ENCODE measurements around the gene UBE2L3.
"Not testable (repeated sequence)": the region's sequence is repeated elsewhere in the genome, so short reads cannot be mapped to it uniquely, and the experiment has no call there.

The UBE2L3 gene

GRCh38 chr22:21549558-21549957, 18.0 kb upstream of the UBE2L3 start:
- H3K4me2 ChIP-seq (ENCODE audit: insufficient read depth, low read length); H3K79me2 ChIP-seq (ENCODE audit: insufficient read depth, low read length); H3K27me3 ChIP-seq (ENCODE audit: insufficient read depth, low read length, poor library complexity); H3K9ac ChIP-seq (ENCODE audit: low read depth, low read length); DNase-seq; H3K27ac ChIP-seq (ENCODE audit: low read length); H4K20me1 ChIP-seq (ENCODE audit: insufficient read depth, low read length); H3K36me3 ChIP-seq (ENCODE audit: insufficient read depth, low read length); H2AFZ ChIP-seq (ENCODE audit: low read depth, low read length); H3K9me3 ChIP-seq (ENCODE audit: insufficient read depth, low read length, severe bottlenecking); H3K4me1 ChIP-seq (ENCODE audit: insufficient read depth, low read length); H3K4me3 ChIP-seq (ENCODE audit: low read depth in 1 of 2, low read length in 2 of 2): not testable (repeated sequence)
- ATAC-seq (ENCODE audit: insufficient read depth, low read depth) = peak; percentile 70

GRCh38 chr22:21550008-21550677, 17.4 kb upstream of the UBE2L3 start:
- not testable (repeated sequence) for H4K20me1 ChIP-seq (ENCODE audit: insufficient read depth, low read length); DNase-seq; H2AFZ ChIP-seq (ENCODE audit: low read depth, low read length); H3K36me3 ChIP-seq (ENCODE audit: insufficient read depth, low read length); H3K9ac ChIP-seq (ENCODE audit: low read depth, low read length); H3K4me3 ChIP-seq (ENCODE audit: low read depth in 1 of 2, low read length in 2 of 2); H3K4me1 ChIP-seq (ENCODE audit: insufficient read depth, low read length); H3K27ac ChIP-seq (ENCODE audit: low read length); H3K79me2 ChIP-seq (ENCODE audit: insufficient read depth, low read length); H3K4me2 ChIP-seq (ENCODE audit: insufficient read depth, low read length); H3K27me3 ChIP-seq (ENCODE audit: insufficient read depth, low read length, poor library complexity); H3K9me3 ChIP-seq (ENCODE audit: insufficient read depth, low read length, severe bottlenecking)
- peak; percentile 79 for ATAC-seq (ENCODE audit: insufficient read depth, low read depth)

DNA sequence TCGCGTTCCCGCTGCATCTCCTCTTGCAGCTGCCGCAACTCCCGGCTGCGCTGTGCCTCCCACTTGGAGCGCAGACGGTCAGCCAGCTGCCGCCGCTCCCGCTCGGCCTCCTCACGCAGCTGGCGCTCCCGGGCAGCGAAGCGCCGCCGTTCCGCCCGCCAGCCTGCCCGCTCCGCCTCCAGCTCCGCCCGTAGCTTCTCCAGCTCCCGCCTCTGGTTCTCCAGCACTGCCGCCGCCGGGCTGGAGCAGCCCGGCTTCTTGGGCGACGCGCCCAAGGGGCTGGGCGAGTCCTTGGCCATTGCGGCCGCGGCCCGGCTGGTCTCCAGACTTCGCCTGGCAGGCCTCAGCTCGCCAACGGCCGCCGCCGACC, 16.9 kb upstream of the UBE2L3 start:
- H3K4me1 ChIP-seq (ENCODE audit: insufficient read depth, low read length); H3K4me2 ChIP-seq (ENCODE audit: insufficient read depth, low read length); H3K27me3 ChIP-seq (ENCODE audit: insufficient read depth, low read length, poor library complexity); H3K4me3 ChIP-seq (ENCODE audit: low read depth in 1 of 2, low read length in 2 of 2); H3K79me2 ChIP-seq (ENCODE audit: insufficient read depth, low read length); H3K9ac ChIP-seq (ENCODE audit: low read depth, low read length); H3K27ac ChIP-seq (ENCODE audit: low read length); H4K20me1 ChIP-seq (ENCODE audit: insufficient read depth, low read length); H2AFZ ChIP-seq (ENCODE audit: low read depth, low read length); DNase-seq; H3K36me3 ChIP-seq (ENCODE audit: insufficient read depth, low read length); H3K9me3 ChIP-seq (ENCODE audit: insufficient read depth, low read length, severe bottlenecking): not testable (repeated sequence)
- ATAC-seq (ENCODE audit: insufficient read depth, low read depth) = peak; percentile 58

DNA sequence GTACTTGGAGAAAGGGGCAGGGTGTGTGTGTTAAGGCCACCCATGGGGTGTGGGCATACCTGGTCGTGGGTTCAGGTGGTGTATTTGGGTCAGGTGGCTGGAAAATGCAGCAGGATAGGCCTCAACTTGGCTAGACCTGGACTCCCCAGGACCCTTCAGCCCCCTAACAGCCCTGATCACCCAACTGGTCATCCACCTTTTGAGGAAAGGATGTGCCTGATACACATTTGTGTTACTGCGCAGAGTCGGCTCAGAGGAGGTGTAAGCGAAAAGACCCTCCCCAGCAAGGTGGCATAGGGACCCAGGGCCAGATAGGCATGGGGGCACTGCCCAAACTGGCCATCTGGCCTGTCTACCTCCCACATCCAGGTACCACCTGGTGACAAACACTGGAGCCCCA, 16.2 kb upstream of the UBE2L3 start, which contains the start of gene RIMBP3C:
Gene RIMBP3C, minus strand, starts transcription at position 101 of the 400 bp plus-strand sequence. CDS start 485 bp downstream, outside the sequence.
- H3K27me3 ChIP-seq (ENCODE audit: insufficient read depth, low read length, poor library complexity); H3K9ac ChIP-seq (ENCODE audit: low read depth, low read length); H3K9me3 ChIP-seq (ENCODE audit: insufficient read depth, low read length, severe bottlenecking); H3K4me1 ChIP-seq (ENCODE audit: insufficient read depth, low read length); H2AFZ ChIP-seq (ENCODE audit: low read depth, low read length); H3K27ac ChIP-seq (ENCODE audit: low read length); H4K20me1 ChIP-seq (ENCODE audit: insufficient read depth, low read length); H3K79me2 ChIP-seq (ENCODE audit: insufficient read depth, low read length); H3K4me3 ChIP-seq (ENCODE audit: low read depth in 1 of 2, low read length in 2 of 2); H3K36me3 ChIP-seq (ENCODE audit: insufficient read depth, low read length); ATAC-seq (ENCODE audit: insufficient read depth, low read depth); DNase-seq; H3K4me2 ChIP-seq (ENCODE audit: insufficient read depth, low read length): not testable (repeated sequence)

- H3K9ac ChIP-seq (ENCODE audit: low read depth, low read length); ATAC-seq (ENCODE audit: insufficient read depth, low read depth); H3K27me3 ChIP-seq (ENCODE audit: insufficient read depth, low read length, poor library complexity); H2AFZ ChIP-seq (ENCODE audit: low read depth, low read length); H3K9me3 ChIP-seq (ENCODE audit: insufficient read depth, low read length, severe bottlenecking); H3K4me2 ChIP-seq (ENCODE audit: insufficient read depth, low read length); H3K79me2 ChIP-seq (ENCODE audit: insufficient read depth, low read length); H3K4me3 ChIP-seq (ENCODE audit: low read depth in 1 of 2, low read length in 2 of 2); DNase-seq; H3K27ac ChIP-seq (ENCODE audit: low read length); H4K20me1 ChIP-seq (ENCODE audit: insufficient read depth, low read length); H3K4me1 ChIP-seq (ENCODE audit: insufficient read depth, low read length); H3K36me3 ChIP-seq (ENCODE audit: insufficient read depth, low read length): not testable (repeated sequence)
Measured at GRCh38 chr22:21559345-21560125, 8.0 kb upstream of the UBE2L3 start.

- not testable (repeated sequence) for DNase-seq; H2AFZ ChIP-seq (ENCODE audit: low read depth, low read length); H3K79me2 ChIP-seq (ENCODE audit: insufficient read depth, low read length); H3K4me3 ChIP-seq (ENCODE audit: low read depth in 1 of 2, low read length in 2 of 2); H3K9ac ChIP-seq (ENCODE audit: low read depth, low read length); ATAC-seq (ENCODE audit: insufficient read depth, low read depth); H3K27me3 ChIP-seq (ENCODE audit: insufficient read depth, low read length, poor library complexity); H3K36me3 ChIP-seq (ENCODE audit: insufficient read depth, low read length); H4K20me1 ChIP-seq (ENCODE audit: insufficient read depth, low read length); H3K4me2 ChIP-seq (ENCODE audit: insufficient read depth, low read length); H3K9me3 ChIP-seq (ENCODE audit: insufficient read depth, low read length, severe bottlenecking); H3K4me1 ChIP-seq (ENCODE audit: insufficient read depth, low read length); H3K27ac ChIP-seq (ENCODE audit: low read length)
Measured at GRCh38 chr22:21560657-21561056, 6.9 kb upstream of the UBE2L3 start.
